PFSK-1 (cell line): ENCODE results near the gene UAP1L1.

Experiments
- FOXP2 ChIP-seq: optimal IDR thresholded peaks from 2 replicates; pipeline ENCODE3; 2011; ENCODE audit warnings: borderline replicate concordance, control low read depth, inconsistent platforms; ENCODE audit not compliant: insufficient read depth; ENCODE audit errors: extremely low read length, extremely low read depth
- POLR2AphosphoS5 ChIP-seq: IDR thresholded peaks from 2 replicates; pipeline ENCODE4 v1.6.1; 2012; ENCODE audit warnings: low read depth, mild to moderate bottlenecking, control low read depth, low read length, moderate library complexity
- REST ChIP-seq, 2 experiments: IDR thresholded peaks; 2 replicates each; pipeline versions ENCODE4 v1.6.1 to v1.8.0; 2011 to 2012; ENCODE audit warnings: low read depth in 2 of 2, low read length in 2 of 2, control low read depth in 1 of 2, inconsistent platforms in 1 of 2, mild to moderate bottlenecking in 1 of 2, moderate library complexity in 1 of 2; ENCODE audit not compliant: insufficient read depth in 1 of 2
- SIN3A ChIP-seq: IDR thresholded peaks from 2 replicates; pipeline ENCODE4 v1.6.1; 2012; ENCODE audit warnings: mild to moderate bottlenecking, low read length, moderate library complexity, borderline replicate concordance; ENCODE audit not compliant: insufficient read depth
- TAF1 ChIP-seq: IDR thresholded peaks from 2 replicates; pipeline ENCODE4 v1.6.1; 2012; ENCODE audit warnings: low read length, control low read depth, borderline replicate concordance; ENCODE audit not compliant: insufficient read depth

The UAP1L1 gene

GRCh38 chr9:137055385-137056364, 21.6 kb upstream of the UAP1L1 start:
- TF ChIP-seq REST (IDR thresholded peaks at IDR 0.05; ENCODE audit: insufficient read depth in 1 of 2, low read depth in 2 of 2, low read length in 2 of 2), result no peak
- no peak for TF ChIP-seq TAF1
- no peak for TF ChIP-seq SIN3A
- no peak for TF ChIP-seq POLR2AphosphoS5
- no peak for TF ChIP-seq FOXP2

- no peak for TF ChIP-seq SIN3A
- TF ChIP-seq REST (IDR thresholded peaks at IDR 0.05; ENCODE audit: insufficient read depth in 1 of 2, low read depth in 2 of 2, low read length in 2 of 2), result no peak
- no peak for TF ChIP-seq POLR2AphosphoS5
- TF ChIP-seq TAF1, result no peak
- TF ChIP-seq FOXP2, result no peak
Observed at GRCh38 chr9:137056739-137057415, 20.4 kb upstream of the UAP1L1 start.

GRCh38 chr9:137057545-137057944, 19.8 kb upstream of the UAP1L1 start:
- TF ChIP-seq FOXP2 (no peak), REST (IDR thresholded peaks at IDR 0.05; ENCODE audit: insufficient read depth in 1 of 2, low read depth in 2 of 2, low read length in 2 of 2) (no peak), POLR2AphosphoS5 (no peak), SIN3A (no peak), TAF1 (no peak)

- TF ChIP-seq TAF1 (no peak), SIN3A (no peak)
Observed at GRCh38 chr9:137058521-137059234, 18.6 kb upstream of the UAP1L1 start.

- TF ChIP-seq FOXP2, result no peak
- TF ChIP-seq SIN3A, result no peak
- no peak for TF ChIP-seq POLR2AphosphoS5
- no peak for TF ChIP-seq REST (IDR thresholded peaks at IDR 0.05; ENCODE audit: insufficient read depth in 1 of 2, low read depth in 2 of 2, low read length in 2 of 2)
- TF ChIP-seq TAF1, result no peak
Observed at GRCh38 chr9:137062384-137062783, 14.9 kb upstream of the UAP1L1 start.
